GM12892 (cell line): ENCODE results near the gene DSCAML1.

Experiments used
- DNase-seq: peaks from one replicate; pipeline ENCODE4 v3.0.0; 2011; ENCODE audit not compliant: insufficient read length
- FAIRE-seq: peaks from 2 replicates; lab custom pipeline; 2011; peaks lifted over from hg19 to GRCh38; lab: Jason Lieb, UNC
- POLR2A ChIP-seq: IDR thresholded peaks from 2 replicates; pipeline ENCODE4 v1.6.1; 2011; ENCODE audit warnings: low read depth, low read length, control low read depth
- POLR2AphosphoS5 ChIP-seq: IDR thresholded peaks from 2 replicates; pipeline ENCODE4 v1.6.1; 2011; ENCODE audit warnings: low read depth, low read length, control low read depth
- TAF1 ChIP-seq: IDR thresholded peaks from 2 replicates; pipeline ENCODE4 v1.6.1; 2011; ENCODE audit warnings: low read depth, mild to moderate bottlenecking, control low read depth, low read length, borderline replicate concordance

DSCAML1 gene

GRCh38 chr11:117428186-117428855 is 368.7 kb downstream of the DSCAML1 start:
- FAIRE-seq = no peak
- DNase-seq = no peak
- no peak for TF ChIP-seq POLR2A
- no peak for TF ChIP-seq POLR2AphosphoS5
- no peak for TF ChIP-seq TAF1

DNA sequence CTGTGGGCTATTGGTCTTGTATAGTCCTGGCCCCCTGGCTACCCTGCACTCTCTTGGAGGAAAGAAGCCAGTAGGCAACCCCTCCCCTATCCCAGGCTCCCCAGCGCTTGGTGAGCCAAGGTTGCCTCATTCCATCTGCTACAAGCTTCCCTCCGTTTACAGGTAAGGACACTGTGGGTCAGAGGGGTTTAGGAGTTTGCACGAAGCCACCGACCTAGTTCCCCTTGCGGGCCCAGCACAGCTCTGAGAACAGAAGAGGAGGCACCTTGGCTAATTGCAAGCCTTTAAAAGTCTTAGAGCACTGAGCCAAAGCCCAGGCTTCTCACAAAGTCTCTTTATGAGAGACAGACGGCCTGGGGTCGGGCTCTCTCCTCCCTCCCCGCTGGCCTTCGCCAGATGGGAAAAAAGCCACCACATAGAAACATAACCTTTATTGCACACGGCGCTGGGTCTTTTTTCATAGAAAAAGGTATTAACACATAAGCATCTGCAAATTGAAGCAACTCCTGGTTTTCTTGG is 369.6 kb downstream of the DSCAML1 start:
- no peak for FAIRE-seq
- TF ChIP-seq POLR2A (no peak), TAF1 (no peak), POLR2AphosphoS5 (no peak)
- no peak for DNase-seq

- TF ChIP-seq POLR2AphosphoS5 = no peak
- no peak for TF ChIP-seq POLR2A
- no peak for TF ChIP-seq TAF1
- FAIRE-seq (no peak), DNase-seq (no peak)
Observed at GRCh38 chr11:117426941-117427340, 370.1 kb downstream of the DSCAML1 start.

DNA sequence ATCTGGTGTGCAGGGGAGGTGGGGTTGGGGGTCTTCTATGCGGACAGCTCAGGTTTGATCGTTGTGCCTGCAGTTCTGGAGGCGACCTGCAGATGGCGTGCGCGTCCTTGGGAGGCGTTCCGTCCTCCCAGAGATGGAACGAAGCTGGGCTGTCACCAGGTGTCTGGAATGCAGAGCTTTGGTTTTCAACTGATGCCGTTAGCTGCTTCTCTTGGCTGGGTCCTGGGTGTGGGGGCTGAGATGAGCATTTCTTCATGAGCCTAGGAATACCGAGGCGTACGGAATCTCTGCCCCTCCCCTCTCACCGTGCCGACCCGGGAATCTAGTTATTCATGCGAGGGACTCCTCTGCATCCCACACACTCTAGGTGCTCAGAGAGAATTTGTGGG is 370.7 kb downstream of the DSCAML1 start:
- DNase-seq (peak; percentile 70), FAIRE-seq (peak; percentile 95)
- TF ChIP-seq TAF1 (no peak), POLR2A (no peak), POLR2AphosphoS5 (no peak)

GRCh38 chr11:117425679-117426296 is 371.2 kb downstream of the DSCAML1 start:
- no peak for FAIRE-seq
- no peak for TF ChIP-seq TAF1
- no peak for TF ChIP-seq POLR2AphosphoS5
- TF ChIP-seq POLR2A = no peak
- DNase-seq = no peak

DNA sequence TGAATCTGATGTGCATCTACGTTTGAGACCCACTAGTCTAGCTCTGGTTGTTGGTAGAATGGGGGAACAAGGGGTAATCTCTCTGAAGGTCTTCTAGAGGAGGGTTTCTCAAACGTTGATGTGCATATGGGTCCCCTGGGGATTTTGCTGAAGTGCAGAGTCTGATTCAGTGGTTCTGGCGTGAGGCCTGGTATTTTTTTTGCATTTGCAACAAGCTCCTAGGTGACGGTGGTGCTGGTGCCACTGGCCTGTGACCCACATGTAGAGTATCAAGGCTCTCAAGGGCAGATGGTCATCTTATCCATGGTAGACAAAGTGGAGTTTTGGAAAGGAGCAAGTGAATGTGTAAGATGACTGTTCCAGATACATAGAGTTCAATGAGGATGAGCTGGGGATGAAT is 372.2 kb downstream of the DSCAML1 start:
- FAIRE-seq (peak; percentile 21), DNase-seq (no peak)
- TF ChIP-seq POLR2A (no peak), TAF1 (no peak), POLR2AphosphoS5 (no peak)

GRCh38 chr11:117423046-117423575 is 373.9 kb downstream of the DSCAML1 start:
- no peak for TF ChIP-seq TAF1
- no peak for TF ChIP-seq POLR2AphosphoS5
- TF ChIP-seq POLR2A = no peak
- no peak for DNase-seq
- FAIRE-seq = no peak

DNA sequence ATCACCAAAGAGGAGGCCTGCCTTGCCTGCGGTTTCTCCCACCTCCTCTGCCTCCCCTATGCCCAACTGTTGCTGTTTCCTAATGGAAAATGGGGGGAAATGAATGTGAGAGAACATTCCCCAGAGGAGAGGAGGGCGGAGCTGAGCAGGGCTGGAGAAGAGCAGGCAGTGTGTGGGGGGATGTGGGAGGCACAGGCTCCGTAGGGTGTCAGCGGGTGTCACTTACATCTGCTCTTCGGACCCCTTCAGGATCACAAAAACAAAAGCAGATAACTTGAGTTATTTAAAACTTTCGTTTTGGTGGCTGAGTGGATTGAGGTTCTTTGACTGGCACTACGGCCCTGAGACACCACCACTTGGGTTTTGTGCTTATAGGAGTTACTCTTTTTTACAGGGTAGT is 375.5 kb downstream of the DSCAML1 start:
- TF ChIP-seq POLR2A = no peak
- no peak for TF ChIP-seq TAF1
- TF ChIP-seq POLR2AphosphoS5 = no peak
- FAIRE-seq (no peak), DNase-seq (no peak)

GRCh38 chr11:117421041-117421440 is 376.0 kb downstream of the DSCAML1 start:
- DNase-seq (no peak), FAIRE-seq (no peak)
- TF ChIP-seq POLR2A (no peak), POLR2AphosphoS5 (no peak), TAF1 (no peak)

- no peak for FAIRE-seq
- TF ChIP-seq POLR2AphosphoS5 = no peak
- no peak for TF ChIP-seq TAF1
- no peak for TF ChIP-seq POLR2A
- DNase-seq = no peak
Observed at GRCh38 chr11:117420598-117420997, 376.4 kb downstream of the DSCAML1 start.

- FAIRE-seq (no peak), DNase-seq (no peak)
- TF ChIP-seq TAF1 = no peak
- TF ChIP-seq POLR2A = no peak
- TF ChIP-seq POLR2AphosphoS5 = no peak
Observed at GRCh38 chr11:117420143-117420485, 376.9 kb downstream of the DSCAML1 start.

GRCh38 chr11:117419482-117420142 is 377.4 kb downstream of the DSCAML1 start:
- FAIRE-seq (no peak), DNase-seq (no peak)
- no peak for TF ChIP-seq TAF1
- no peak for TF ChIP-seq POLR2A
- no peak for TF ChIP-seq POLR2AphosphoS5
